KOPT-K1 (cell line): Measurements from ENCODE around the gene COL15A1.

Experiments used
- H3K27ac ChIP-seq: fragments of 200-600 bp; sonication (generic); 2 replicates; pipeline ENCODE4 v1.5.1; 2016; ENCODE audit warnings: antibody characterized with exemption, mild to moderate bottlenecking, low read depth, low read length; ENCODE audit not compliant: poor library complexity, severe bottlenecking
- H3K36me3 ChIP-seq: fragments of 200-600 bp; sonication (generic); 2 replicates; pipeline ENCODE4 v1.5.1; 2017; ENCODE audit warnings: antibody characterized with exemption, mild to moderate bottlenecking, low read length, moderate library complexity; ENCODE audit not compliant: insufficient read depth
- H3K9me3 ChIP-seq: fragments of 200-600 bp; sonication (generic); 2 replicates; pipeline ENCODE4 v1.5.1; 2017; ENCODE audit warnings: antibody characterized with exemption, low read length, mild to moderate bottlenecking; ENCODE audit not compliant: insufficient read depth, poor library complexity, severe bottlenecking

The COL15A1 gene

DNA sequence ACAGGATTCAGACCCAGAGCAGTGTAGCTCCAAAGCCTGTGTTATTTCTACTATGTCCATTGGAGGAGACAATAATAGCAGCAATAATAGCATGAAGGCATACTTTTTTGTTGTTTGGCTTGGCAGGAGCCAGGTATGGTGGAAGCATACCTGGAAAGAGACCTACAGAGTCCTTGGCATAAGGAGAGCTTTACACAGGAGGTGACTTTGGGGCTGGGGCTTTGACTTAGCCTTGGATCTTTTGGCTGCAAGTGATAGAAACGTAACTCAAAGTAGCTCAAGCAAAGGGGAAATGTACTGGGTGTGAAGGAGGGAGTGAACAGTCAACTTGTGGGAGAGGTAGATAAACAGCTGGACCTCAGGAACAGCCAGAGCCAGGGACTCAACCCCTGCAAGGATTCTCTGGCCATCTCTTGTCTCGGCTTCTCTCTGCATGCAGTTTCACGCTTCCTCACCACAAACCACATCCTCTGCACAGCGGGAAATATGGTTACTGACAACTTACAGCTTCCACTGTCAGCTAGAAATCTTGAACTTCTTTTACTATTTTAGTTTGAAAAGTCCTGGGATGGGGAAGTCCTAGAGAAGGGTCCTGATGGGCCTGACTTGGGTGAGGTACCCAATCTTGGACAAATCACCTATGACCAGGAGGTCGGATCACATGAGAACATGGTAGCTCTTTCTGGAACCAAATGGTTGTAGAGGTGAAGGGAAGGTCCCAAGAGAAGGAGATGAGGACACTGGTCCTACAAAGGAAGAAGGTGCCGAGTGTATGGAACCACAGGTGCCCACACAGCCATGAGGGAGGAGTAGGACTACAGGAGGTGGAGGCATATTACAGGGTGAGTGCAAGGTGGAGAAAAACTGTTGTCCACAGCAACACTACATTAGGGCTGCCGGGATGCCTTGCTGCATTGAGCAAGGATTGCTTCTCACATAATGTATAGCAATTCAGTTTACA lies 114.2 kb downstream of the COL15A1 start:
- H3K36me3 ChIP-seq: no peaks in the 10 kb centered on the region
- H3K27ac ChIP-seq: peak overlapping the region; percentile 83
- no peaks in the 10 kb centered on the region for H3K9me3 ChIP-seq

DNA sequence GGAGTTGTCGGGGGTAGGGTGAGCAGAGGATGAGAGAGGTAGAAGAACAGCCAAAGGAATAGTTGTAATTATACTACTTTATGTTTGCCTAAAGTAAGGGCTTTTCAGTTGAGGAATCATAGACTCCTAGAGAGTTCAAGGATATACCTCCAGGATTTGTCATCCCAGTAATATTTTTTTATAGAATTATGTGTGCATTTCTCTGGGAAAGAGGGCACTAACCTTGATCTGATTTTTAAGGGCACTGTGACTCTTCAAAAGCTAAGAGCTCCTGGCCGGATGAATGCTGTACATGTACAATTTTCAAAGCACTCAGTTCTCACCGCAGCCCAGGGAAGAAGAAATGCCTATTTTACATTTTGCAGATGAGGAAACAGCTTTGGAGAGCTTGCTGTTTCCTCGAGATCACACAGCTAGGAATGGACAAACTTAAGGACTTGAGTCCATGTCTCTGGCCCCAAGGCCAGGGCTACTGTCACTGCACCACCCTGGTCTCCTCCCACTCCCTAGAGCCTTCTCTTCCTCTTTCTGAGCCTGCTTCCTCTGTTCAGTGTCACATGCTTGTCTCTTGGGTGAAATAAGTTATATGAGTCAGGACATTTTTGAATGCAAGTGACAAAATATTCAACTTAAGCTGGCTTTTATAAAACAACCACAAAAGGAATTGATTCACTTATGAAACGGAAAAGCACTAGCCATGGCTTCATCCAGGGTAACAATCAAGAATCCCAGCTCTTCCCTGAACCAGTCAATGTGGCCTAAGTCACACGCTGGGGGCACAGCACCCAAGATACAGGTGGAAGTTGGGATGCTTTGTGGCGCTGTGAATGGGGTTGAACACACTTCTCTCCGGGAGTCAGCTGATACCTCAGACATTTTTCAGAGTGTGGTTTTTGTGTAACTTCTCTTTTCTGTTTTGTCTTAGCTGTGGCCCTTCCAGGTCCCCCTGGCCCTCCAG lies 115.5 kb downstream of the COL15A1 start:
- Histone ChIP-seq H3K27ac (peak overlapping the region; percentile 83), H3K36me3 (no peaks in the 10 kb centered on the region), H3K9me3 (no peaks in the 10 kb centered on the region)

DNA sequence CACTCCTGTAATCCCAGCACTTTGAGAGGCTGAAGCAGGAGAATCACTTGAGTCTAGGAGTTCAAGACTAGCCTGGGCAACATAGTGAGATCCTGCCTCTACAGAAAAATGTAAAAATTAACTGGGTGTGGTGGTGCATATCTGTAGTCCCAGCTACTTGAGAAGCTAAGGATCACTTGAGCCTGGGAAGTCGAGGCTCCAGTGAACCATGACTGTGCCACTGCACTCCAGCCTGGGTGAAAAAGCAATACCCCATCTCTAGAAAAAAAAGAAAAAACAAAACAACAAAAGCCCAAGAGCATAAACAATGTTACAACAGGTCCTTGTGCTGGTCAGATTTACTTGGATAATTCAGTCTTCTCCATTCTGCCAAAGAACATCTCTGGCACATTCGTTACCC lies 116.9 kb downstream of the COL15A1 start:
- H3K36me3 ChIP-seq: no peaks in the 10 kb centered on the region
- no peak overlapping the region for H3K27ac ChIP-seq
- H3K9me3 ChIP-seq: no peaks in the 10 kb centered on the region

DNA sequence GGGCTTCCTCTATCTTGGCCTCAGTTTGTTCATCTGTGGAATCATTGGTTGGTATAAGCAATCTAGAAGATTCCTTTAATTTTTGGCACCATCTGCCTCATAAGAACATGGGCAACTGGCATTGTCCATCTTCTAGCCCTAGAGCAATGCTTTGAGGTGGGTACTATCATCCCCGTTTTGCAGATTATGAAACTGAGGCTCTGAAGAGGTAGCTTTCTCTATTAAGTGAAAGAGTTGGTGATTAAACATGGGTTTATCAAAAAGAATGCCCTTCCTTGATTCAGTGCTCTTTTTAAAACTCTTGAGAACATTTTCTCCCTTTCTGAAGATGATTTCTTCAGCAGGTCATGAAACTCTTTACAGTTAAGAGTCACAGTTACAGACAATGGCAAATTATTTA lies 118.8 kb downstream of the COL15A1 start:
- H3K9me3 ChIP-seq: no peaks in the 10 kb centered on the region
- H3K27ac ChIP-seq: no peak overlapping the region
- H3K36me3 ChIP-seq: no peaks in the 10 kb centered on the region

DNA sequence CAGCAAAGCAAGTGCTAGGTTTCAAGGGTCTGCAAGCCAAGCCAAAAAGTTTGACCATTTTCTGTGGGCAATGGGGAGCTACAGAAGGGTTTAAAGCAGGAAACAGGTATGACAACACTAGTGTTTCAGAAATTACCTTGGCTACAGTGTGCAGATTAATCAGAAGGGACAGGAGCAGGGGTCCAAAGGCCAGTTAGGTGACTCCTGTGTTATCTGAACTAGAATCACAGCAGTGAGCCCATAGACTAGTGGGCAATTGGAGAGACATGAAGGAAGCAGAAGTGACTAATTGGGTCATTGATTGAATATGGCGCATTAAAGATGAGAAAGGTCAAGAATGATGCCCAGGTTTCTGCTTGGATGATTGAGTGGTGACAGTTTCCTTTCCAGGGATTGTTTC lies 119.8 kb downstream of the COL15A1 start:
- Histone ChIP-seq H3K36me3 (no peaks in the 10 kb centered on the region), H3K9me3 (no peaks in the 10 kb centered on the region), H3K27ac (no peak overlapping the region)

DNA sequence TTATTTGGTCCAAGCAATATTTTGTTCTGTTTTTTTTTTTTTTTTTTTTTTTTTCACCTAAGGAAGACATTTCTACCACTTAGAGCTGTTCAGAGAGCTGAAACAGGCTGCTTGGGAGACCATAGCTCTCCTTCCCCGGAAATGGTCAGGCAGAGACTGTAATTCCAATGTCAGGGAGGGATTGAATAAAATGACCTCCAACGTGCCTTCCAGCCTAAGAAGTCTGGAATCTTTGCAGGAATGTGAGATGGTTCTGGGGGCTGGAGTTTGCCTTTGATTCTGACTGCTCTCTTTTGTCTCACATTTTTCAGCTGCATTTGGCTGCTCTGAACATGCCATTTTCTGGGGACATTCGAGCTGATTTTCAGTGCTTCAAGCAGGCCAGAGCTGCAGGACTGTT lies 122.9 kb downstream of the COL15A1 start:
- H3K36me3 ChIP-seq: no peaks in the 10 kb centered on the region
- no peaks in the 10 kb centered on the region for H3K9me3 ChIP-seq
- H3K27ac ChIP-seq: no peak overlapping the region

DNA sequence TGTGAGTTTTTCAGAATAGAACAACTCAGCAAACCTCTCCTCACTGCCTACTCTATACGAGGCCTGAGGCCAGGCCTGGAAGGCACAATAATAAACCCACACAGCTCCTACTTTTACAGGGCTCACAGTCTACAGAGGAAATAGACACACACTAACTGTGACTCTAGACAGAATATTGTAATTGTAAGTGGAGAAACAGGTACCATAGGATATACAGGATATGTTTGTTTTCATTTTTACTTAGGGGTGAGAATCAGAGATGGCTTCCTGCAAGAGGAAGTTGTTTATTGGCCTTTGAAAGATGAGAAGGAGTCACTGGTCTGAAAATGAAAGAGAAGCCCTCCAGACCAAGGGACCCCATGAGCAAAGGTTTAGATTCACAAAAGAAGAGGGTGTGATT lies 125.4 kb downstream of the COL15A1 start:
- H3K9me3 ChIP-seq: no peaks in the 10 kb centered on the region

DNA sequence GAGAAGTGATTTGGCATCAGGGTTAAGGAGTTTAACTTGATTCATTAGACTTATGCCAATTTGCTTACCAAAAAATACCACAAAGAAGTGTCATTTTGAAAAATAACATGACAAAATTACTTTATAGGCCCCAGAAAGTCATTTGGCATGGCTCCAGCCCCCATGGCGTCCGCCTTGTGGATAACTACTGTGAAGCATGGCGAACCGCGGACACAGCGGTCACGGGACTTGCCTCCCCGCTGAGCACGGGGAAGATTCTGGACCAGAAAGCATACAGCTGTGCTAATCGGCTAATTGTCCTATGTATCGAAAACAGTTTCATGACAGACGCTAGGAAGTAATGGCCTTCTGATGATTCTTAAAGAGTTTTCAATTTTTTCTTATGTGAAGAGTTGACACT lies 125.8 kb downstream of the COL15A1 start:
- no peaks in the 10 kb centered on the region for H3K9me3 ChIP-seq
- peak overlapping the region; percentile 33 for H3K27ac ChIP-seq
- H3K36me3 ChIP-seq: no peaks in the 10 kb centered on the region

More for the DNA sequence above, 125.4 kb downstream of the COL15A1 start:
- Histone ChIP-seq H3K27ac (peak overlapping the region; percentile 33), H3K36me3 (no peaks in the 10 kb centered on the region)

DNA sequence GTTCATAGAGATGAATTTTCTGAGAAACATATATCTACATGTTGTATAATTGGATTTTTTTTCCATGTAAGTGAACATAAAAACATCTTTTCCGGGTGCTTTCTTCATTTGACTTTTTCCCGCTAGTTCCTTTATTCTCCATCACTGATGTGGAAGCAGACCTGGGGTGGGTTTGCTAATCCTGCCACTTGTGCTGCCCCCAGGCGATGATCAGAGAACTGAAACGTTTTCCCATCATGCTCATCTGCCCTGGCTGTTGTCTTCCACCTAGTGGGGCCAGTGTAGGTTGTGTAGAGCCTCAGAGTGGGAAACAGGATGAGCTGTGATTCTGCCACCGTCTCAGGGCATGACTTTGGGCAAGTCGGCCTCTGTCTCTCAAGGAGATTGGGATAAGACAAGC lies 127.0 kb downstream of the COL15A1 start:
- no peaks in the 10 kb centered on the region for H3K36me3 ChIP-seq
- no peaks in the 10 kb centered on the region for H3K9me3 ChIP-seq
- H3K27ac ChIP-seq: no peak overlapping the region

DNA sequence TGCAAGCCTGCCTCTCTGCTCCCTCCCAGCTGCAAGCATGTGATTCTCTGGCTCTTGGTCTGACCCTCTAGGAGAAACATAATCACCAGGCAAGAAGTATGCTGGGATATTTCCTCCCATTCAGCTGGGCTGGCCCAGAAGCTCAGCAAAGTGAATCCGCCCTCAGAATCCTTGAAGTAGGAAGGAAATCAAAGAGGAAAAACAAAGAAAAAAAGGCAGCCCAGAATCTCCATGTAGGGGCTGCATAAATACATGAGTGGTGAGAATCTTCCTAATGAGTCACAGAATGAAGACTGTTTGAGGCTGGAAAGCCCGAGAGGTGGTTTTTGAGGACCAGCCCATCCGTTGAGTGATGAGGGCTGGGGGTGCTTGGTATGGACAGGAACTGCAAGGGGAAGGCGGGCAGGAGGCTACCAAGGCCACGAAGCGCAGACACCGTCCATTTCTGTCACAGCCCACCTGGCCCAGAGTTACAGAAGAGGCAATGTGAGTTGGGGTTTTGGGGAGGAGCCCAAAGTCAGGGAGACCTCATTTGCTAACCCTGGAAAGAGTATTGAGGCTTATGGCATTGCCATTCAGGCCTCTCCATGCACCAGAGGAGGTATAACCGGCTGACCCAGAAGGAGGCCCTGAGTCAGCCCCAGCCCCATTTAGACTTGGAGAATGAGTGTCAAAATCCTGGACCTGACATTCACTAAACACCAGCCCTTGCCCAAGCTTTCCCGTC lies 127.8 kb downstream of the COL15A1 start:
- H3K36me3 ChIP-seq: no peaks in the 10 kb centered on the region

DNA sequence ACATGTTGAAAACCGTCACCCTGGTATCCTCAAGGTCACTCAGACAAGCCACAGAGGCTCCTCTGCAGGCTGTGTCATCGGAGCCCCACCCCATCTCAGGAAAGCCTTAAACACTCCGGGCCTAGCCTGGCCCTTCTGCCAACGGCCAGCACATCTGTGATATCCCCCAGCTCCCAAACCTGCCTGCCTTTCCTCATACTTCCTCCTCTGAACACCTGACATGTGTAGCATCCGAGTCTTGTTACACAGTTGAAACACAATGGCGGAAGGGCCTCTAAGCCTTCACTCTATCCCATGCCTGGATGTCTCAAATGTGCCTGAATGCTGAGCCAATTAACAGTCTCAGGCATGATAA lies 128.3 kb downstream of the COL15A1 start:
- H3K9me3 ChIP-seq: no peaks in the 10 kb centered on the region
- H3K36me3 ChIP-seq: no peaks in the 10 kb centered on the region
- H3K27ac ChIP-seq: no peak overlapping the region

More for the DNA sequence above, 127.8 kb downstream of the COL15A1 start:
- H3K9me3 ChIP-seq: no peaks in the 10 kb centered on the region
- H3K27ac ChIP-seq: no peak overlapping the region

DNA sequence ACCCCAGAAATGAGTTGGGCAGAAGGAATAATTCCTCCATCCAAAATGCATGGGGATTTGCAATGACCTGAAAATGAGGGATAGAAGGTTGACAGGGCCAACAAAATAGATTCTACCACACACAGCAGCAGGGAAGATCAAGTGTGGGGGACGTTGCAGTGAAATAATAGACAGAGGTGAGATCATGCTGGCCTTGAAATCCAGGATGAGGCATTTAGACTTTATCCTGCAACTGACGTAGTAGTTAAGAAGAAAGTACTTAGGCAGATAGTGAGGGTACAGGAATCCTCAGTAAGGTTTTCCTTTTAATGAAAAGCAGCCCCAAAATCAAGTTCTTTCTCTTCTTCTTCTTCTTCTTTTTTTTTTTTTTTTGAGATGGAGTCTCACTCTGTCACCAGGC lies 129.6 kb downstream of the COL15A1 start:
- H3K36me3 ChIP-seq: no peaks in the 10 kb centered on the region
- no peaks in the 10 kb centered on the region for H3K9me3 ChIP-seq
- H3K27ac ChIP-seq: no peak overlapping the region

DNA sequence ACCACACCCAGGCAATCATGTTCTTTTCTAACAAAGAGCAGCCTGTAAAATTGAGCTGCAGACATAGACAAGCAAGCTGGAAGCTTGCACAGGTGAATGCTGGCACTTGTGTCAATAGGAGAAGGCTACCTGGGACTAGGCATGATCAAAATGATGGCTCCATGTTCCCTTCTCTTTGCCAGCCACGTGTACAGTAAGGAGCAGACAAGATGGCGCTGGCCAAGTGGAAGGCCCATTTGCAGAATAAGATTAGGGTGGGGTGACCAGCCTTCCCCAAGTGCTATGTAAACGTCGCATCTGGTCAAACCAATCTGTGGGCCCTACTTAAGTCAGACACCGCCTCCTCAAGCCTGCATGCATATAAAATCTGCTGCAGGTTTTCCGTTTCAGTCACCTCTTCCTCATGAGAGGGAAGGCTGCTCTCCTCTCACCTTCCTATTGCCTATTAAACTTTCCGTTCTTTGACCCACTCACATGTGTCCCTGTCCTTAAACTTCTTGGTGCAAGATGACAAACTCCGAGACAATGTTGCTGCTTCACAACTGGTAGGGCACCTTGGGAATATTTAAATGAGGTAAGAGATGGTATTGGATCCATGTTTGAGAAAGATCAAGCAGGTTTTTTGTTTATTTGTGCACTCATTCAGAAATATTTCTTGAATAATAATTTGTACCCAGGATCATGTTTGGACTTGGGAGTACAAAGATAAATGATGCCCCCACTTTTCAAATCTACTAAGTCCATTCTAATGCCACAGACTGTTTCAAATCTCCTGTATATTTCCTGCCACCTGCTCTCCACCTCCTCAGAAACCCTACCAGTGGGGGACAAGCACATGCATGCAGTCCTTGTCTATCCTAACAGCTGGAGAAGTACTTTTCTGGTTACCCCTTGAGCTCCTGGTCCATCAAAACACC lies 130.5 kb downstream of the COL15A1 start:
- peak overlapping the region; percentile 44 for H3K27ac ChIP-seq
- H3K36me3 ChIP-seq: no peaks in the 10 kb centered on the region
- H3K9me3 ChIP-seq: no peaks in the 10 kb centered on the region

DNA sequence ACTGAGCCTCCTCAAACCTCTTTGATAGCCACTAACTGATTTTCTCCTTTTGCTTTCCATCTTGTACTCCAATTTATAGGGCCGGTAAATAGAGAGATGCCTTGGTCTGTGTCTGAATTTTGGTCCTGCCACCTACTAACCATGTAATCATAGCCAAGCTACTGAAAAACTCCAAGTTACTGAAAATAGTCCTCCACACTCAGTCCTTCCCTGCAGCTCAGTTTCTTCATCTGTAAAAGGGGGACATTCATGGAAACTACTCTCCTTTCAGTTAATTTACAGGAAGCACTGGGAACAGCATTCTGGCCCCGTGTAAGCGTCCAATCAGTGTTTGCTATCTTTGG lies 131.2 kb downstream of the COL15A1 start:
- Histone ChIP-seq H3K9me3 (no peaks in the 10 kb centered on the region), H3K36me3 (no peaks in the 10 kb centered on the region), H3K27ac (peak overlapping the region; percentile 44)
